ENCODE results near the gene CD8B2. TPM values are rescaled to one million over a fixed set of nuclear protein-coding genes. Genes with fewer than 3 reads are reported as not detected.
"Not testable (repeated sequence)": the region's sequence is repeated elsewhere in the genome, so short reads cannot be mapped to it uniquely, and the experiment has no call there.

Gene CD8B2
- total RNA-seq, 2 donors from 2014 or later, result not detected

GRCh38 chr2:106502351-106502750, 15.2 kb downstream of the CD8B2 start:
- not testable (repeated sequence) for H3K27ac Mint-ChIP-seq; DNase-seq; H3K4me1 Mint-ChIP-seq; H3K27me3 Mint-ChIP-seq; H3K4me3 Mint-ChIP-seq; H3K36me3 Mint-ChIP-seq (ENCODE audit: low read depth); ATAC-seq; H3K9me3 ChIP-seq (ENCODE audit: control insufficient read depth, low read length, poor library complexity, severe bottlenecking)

DNA sequence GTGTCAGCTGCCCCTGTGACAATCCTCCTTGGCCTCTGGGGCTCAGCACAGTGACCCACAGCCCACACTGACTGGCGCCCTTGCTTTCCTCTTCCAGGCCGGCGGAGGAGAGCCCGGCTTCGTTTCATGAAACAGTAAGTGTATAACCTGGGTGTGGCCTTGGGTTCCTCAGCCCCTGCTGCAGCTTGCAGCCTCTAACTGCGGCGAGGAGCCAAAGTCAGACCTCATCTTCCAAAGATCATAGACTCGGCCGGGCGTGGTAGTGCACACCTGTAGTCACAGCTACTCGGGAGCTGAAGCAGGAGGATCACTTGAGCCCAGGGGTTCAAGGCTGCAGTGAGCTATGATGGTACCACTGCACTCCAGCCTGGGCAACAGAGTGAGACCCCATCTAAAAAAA, 17.0 kb downstream of the CD8B2 start:
- H3K27ac Mint-ChIP-seq; H3K27me3 Mint-ChIP-seq; H3K36me3 Mint-ChIP-seq (ENCODE audit: low read depth); H3K4me3 Mint-ChIP-seq; H3K9me3 ChIP-seq (ENCODE audit: control insufficient read depth, low read length, poor library complexity, severe bottlenecking); ATAC-seq; H3K4me1 Mint-ChIP-seq; DNase-seq: not testable (repeated sequence)

DNA sequence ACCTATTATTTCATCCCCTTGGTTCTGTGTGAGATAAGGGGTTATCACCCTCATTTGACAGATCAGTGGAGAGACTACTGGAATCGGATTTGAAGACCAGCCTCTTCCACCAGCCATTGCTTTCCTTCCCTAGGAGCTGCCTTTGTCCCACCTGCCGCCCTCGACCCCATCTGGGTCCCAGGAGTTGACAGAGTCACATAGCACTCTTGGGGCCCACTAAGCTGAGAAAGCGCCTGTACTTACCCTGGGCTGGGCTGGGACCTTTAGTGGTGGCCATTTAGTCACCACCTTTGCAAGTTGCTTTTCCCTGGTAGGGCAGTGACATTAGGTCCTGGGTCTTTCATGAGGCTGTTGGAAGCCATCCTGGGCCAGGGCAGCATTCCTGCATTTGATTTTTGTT, 17.6 kb downstream of the CD8B2 start:
- H3K27ac Mint-ChIP-seq; DNase-seq; H3K9me3 ChIP-seq (ENCODE audit: control insufficient read depth, low read length, poor library complexity, severe bottlenecking); H3K4me1 Mint-ChIP-seq; H3K27me3 Mint-ChIP-seq; ATAC-seq; H3K4me3 Mint-ChIP-seq; H3K36me3 Mint-ChIP-seq (ENCODE audit: low read depth): not testable (repeated sequence)

DNA sequence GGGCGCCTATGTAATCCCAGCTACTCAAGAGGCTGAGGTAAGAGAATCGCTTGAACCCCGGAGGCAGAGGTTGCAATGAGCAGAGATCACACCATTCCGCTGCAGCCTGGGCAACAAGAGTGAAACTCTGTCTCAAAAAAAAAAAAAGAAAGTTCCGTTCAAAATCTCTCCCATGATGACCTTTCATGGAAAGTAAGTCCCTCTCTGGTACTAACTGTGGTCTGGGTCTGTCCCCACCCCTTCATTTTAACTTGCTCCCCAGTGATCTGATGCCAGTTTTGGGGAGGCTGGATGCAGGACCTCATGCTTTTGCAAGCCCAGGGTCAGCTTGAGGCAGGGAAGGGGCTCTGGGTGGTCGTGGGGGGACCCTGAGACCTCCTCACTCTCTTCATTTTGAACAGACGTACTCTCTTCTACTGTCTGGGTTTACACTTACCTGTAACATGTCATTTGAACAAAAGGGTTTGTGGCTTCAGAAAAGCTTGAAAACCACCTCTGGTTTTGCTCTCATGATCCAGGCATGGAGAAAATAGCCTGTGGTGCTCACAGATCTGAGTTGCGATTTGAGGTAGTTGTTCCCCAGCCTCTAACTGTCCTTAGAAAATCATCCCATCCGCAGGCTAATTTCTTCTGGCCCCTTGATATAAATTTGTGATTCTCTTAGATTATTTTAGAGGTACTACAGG, 19.0 kb downstream of the CD8B2 start:
- H3K4me3 Mint-ChIP-seq, result not testable (repeated sequence)

DNA sequence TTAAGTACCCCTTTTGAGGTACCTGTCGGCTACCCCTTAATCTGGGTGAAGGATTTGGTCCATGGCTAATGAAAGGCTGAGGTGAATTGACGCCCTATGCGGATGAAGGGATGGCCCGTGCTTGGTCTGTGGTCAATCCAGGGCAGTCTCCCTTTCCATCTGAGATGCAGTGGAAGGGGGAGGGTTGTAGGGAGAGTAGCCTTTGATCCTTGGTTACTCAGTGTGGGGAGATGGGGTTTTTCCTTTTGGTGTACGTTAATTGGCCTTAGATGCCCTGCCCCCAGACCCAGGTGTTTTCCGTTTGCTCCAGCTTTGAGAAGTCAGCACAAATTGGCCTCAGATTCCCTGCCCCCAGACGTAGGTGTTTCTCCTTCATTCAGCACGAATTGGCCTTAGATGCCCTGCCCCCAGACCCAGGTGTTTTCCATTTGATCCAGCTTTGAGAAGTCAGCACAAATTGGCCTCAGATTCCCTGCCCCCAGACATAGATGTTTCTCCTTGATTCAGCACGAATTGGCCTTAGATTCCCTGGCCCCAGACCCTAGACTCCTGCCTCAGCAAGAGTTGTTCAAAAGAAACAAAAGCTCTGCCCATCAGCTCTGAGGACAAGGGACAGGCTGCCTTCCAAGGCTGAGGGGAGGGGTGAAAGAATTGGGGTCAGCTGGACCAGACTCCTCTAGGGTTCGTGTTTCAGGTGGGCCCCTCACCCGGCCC, 21.7 kb downstream of the CD8B2 start:
- not testable (repeated sequence) for H3K27me3 Mint-ChIP-seq; H3K27ac Mint-ChIP-seq; H3K36me3 Mint-ChIP-seq (ENCODE audit: low read depth); H3K4me1 Mint-ChIP-seq; ATAC-seq; DNase-seq; H3K9me3 ChIP-seq (ENCODE audit: control insufficient read depth, low read length, poor library complexity, severe bottlenecking); H3K4me3 Mint-ChIP-seq

More for the DNA sequence above, 19.0 kb downstream of the CD8B2 start:
- H3K27me3 Mint-ChIP-seq; DNase-seq; H3K4me1 Mint-ChIP-seq; H3K36me3 Mint-ChIP-seq (ENCODE audit: low read depth); H3K27ac Mint-ChIP-seq; H3K9me3 ChIP-seq (ENCODE audit: control insufficient read depth, low read length, poor library complexity, severe bottlenecking); ATAC-seq: not testable (repeated sequence)

DNA sequence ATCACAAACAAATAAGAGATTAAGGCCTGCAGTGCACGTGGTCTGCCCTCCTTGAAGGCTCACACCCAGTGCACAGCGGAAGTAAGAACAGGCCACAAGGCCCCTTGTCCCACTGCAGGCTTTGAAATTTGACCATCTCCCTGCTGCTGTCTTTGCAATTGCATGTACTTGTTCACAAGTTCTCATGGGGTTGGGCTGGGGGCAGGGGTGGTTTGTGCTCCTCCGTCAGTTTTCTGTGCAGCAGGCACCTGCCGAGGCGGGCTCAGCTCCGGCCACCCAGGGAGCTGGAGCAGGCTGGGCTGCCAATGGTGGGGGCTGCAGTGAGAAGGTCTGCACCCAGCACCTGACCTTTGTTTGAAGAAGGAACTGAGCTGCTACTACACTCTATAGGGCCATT, 22.2 kb downstream of the CD8B2 start:
- H3K4me1 Mint-ChIP-seq, H3K27me3 Mint-ChIP-seq: not testable (repeated sequence)

DNA sequence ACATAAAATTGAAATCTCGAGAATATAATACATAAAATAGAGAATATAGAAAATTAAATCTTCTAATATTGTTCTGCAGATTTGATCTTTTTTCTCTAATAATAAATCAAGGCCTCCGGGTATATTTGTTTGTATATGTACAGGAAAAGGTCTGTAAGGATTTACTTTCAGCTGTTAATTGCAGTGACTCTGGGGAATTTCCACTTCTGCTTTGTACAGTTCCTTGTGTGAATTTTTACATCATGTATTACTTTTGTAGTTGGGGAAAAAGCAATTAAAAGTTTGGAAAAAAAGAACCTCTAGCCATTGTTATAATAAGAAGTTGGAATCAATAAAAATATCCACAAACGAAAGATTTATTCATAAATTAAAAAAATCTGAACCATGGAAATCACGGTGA, 23.6 kb downstream of the CD8B2 start:
- H3K4me3 Mint-ChIP-seq; H3K4me1 Mint-ChIP-seq; H3K27me3 Mint-ChIP-seq; ATAC-seq; DNase-seq; H3K9me3 ChIP-seq (ENCODE audit: control insufficient read depth, low read length, poor library complexity, severe bottlenecking); H3K27ac Mint-ChIP-seq; H3K36me3 Mint-ChIP-seq (ENCODE audit: low read depth): not testable (repeated sequence)

More for the DNA sequence above, 22.2 kb downstream of the CD8B2 start:
- not testable (repeated sequence) for H3K4me3 Mint-ChIP-seq; DNase-seq; H3K36me3 Mint-ChIP-seq (ENCODE audit: low read depth); ATAC-seq; H3K9me3 ChIP-seq (ENCODE audit: control insufficient read depth, low read length, poor library complexity, severe bottlenecking); H3K27ac Mint-ChIP-seq

GRCh38 chr2:106511476-106511901, 24.3 kb downstream of the CD8B2 start:
- not testable (repeated sequence) for H3K27ac Mint-ChIP-seq

GRCh38 chr2:106511934-106512333, 24.8 kb downstream of the CD8B2 start:
- H3K4me3 Mint-ChIP-seq, result peak overlapping the region; percentile 73
- DNase-seq; H3K27me3 Mint-ChIP-seq; H3K36me3 Mint-ChIP-seq (ENCODE audit: low read depth); H3K9me3 ChIP-seq (ENCODE audit: control insufficient read depth, low read length, poor library complexity, severe bottlenecking); H3K27ac Mint-ChIP-seq; ATAC-seq; H3K4me1 Mint-ChIP-seq: not testable (repeated sequence)

More at GRCh38 chr2:106511476-106511901, 24.3 kb downstream of the CD8B2 start:
- H3K36me3 Mint-ChIP-seq (ENCODE audit: low read depth); H3K9me3 ChIP-seq (ENCODE audit: control insufficient read depth, low read length, poor library complexity, severe bottlenecking); H3K27me3 Mint-ChIP-seq; DNase-seq; H3K4me1 Mint-ChIP-seq: not testable (repeated sequence)
- peak overlapping the region; percentile 73 for H3K4me3 Mint-ChIP-seq
- ATAC-seq, result peak; percentile 40

- ATAC-seq; H3K9me3 ChIP-seq (ENCODE audit: control insufficient read depth, low read length, poor library complexity, severe bottlenecking): not testable (repeated sequence)
These were observed 26.2 kb downstream of the CD8B2 start for GRCh38 chr2:106513391-106513790.

DNA sequence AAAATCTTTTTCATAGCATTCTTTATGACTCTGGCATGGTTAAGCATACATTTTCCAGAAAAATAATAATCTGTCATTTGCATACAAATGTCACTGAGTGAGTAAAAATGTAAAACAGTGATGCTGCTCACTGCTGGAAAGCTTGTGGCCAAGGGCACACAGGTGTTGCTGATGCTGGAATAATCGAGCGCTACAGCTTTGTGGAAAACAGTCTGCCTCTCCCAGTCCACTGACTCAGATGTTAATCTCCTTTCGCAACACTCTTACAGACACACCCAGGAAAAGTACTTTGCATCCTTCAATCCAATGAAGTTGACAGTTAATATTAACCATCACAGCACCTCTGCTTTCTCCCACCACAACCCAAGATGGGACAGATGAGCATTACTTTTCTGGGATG, 27.7 kb downstream of the CD8B2 start:
- not testable (repeated sequence) for H3K36me3 Mint-ChIP-seq (ENCODE audit: low read depth); H3K9me3 ChIP-seq (ENCODE audit: control insufficient read depth, low read length, poor library complexity, severe bottlenecking); H3K27me3 Mint-ChIP-seq; H3K4me1 Mint-ChIP-seq; DNase-seq; H3K27ac Mint-ChIP-seq; ATAC-seq; H3K4me3 Mint-ChIP-seq

More at GRCh38 chr2:106513391-106513790, 26.2 kb downstream of the CD8B2 start:
- H3K36me3 Mint-ChIP-seq (ENCODE audit: low read depth); H3K4me3 Mint-ChIP-seq; DNase-seq; H3K27me3 Mint-ChIP-seq; H3K4me1 Mint-ChIP-seq; H3K27ac Mint-ChIP-seq: not testable (repeated sequence)

DNA sequence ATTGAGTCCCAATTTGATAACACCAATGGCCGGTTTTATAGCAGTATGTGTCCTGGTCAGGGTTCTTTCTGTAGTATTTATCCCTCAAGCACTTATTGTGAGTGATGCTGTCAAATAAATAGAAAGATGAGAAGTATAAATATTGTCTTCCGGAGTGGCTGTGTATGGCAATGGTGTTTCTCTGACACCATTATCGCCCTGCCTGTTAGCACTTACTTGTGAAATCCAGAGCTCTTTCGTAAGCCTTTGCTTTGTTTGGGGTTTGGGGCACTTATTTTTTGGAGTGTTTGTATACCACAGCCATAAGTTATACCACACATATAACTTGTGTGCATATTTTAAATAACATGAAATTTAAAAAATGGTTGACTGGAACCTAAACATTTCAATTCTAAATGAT, 29.3 kb downstream of the CD8B2 start:
- H3K27me3 Mint-ChIP-seq, result peaks cover 10% of the 10 kb centered on the region
- H3K9me3 ChIP-seq (ENCODE audit: control insufficient read depth, low read length, poor library complexity, severe bottlenecking), result no peaks in the 10 kb centered on the region
- H3K4me3 Mint-ChIP-seq, result no peak overlapping the region
- H3K4me1 Mint-ChIP-seq, result peaks cover 5% of the 10 kb centered on the region
- DNase-seq (no peak), ATAC-seq (no peak)
- no peak overlapping the region for H3K27ac Mint-ChIP-seq
- no peaks in the 10 kb centered on the region for H3K36me3 Mint-ChIP-seq (ENCODE audit: low read depth)

DNA sequence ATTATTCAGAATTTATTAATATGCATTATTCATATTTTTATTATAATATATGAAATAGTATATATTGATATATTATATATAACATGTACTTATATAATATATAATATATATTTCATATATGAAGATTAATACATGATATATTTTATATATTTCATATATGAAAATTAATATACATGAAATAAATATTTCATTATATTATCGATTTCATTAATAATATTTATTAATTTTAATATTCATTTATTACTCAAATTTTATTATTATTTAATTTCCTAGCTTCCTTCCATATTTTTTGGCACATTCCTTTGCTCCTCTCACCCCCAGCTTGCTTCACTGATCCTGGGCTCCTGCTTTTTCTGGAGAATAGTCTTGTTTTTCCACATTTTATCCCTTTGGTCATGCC, 29.7 kb downstream of the CD8B2 start:
- Mint-ChIP-seq H3K4me3 (no peak overlapping the region), H3K27ac (no peak overlapping the region), H3K4me1 (peaks cover 5% of the 10 kb centered on the region), H3K36me3 (ENCODE audit: low read depth) (no peaks in the 10 kb centered on the region), H3K27me3 (peaks cover 10% of the 10 kb centered on the region)
- ATAC-seq (no peak), DNase-seq (no peak)
- H3K9me3 ChIP-seq (ENCODE audit: control insufficient read depth, low read length, poor library complexity, severe bottlenecking), result no peaks in the 10 kb centered on the region

- ATAC-seq (no peak), DNase-seq (no peak)
- Mint-ChIP-seq H3K4me1 (peaks cover under 1% of the 10 kb centered on the region), H3K27ac (no peak overlapping the region), H3K27me3 (peaks cover 10% of the 10 kb centered on the region), H3K4me3 (no peak overlapping the region), H3K36me3 (ENCODE audit: low read depth) (no peaks in the 10 kb centered on the region)
- H3K9me3 ChIP-seq (ENCODE audit: control insufficient read depth, low read length, poor library complexity, severe bottlenecking), result no peaks in the 10 kb centered on the region
These were observed 30.2 kb downstream of the CD8B2 start for GRCh38 chr2:106517329-106517728.

Measured in T-helper 17 cell (primary cell).